ENCODE measurements around the gene LGI1. TPM values are rescaled to one million over a fixed set of nuclear protein-coding genes. Genes with fewer than 3 reads are reported as not detected.
"Not testable (repeated sequence)": the region's sequence is repeated elsewhere in the genome, so short reads cannot be mapped to it uniquely, and the experiment has no call there.

LGI1 gene
- total RNA-seq, 1 experiment from 2014 or later = 0.12 TPM

GRCh38 chr10:93807371-93807770, 49.6 kb downstream of the LGI1 start:
- no peak for DNase-seq (ENCODE audit: low read depth)

DNA sequence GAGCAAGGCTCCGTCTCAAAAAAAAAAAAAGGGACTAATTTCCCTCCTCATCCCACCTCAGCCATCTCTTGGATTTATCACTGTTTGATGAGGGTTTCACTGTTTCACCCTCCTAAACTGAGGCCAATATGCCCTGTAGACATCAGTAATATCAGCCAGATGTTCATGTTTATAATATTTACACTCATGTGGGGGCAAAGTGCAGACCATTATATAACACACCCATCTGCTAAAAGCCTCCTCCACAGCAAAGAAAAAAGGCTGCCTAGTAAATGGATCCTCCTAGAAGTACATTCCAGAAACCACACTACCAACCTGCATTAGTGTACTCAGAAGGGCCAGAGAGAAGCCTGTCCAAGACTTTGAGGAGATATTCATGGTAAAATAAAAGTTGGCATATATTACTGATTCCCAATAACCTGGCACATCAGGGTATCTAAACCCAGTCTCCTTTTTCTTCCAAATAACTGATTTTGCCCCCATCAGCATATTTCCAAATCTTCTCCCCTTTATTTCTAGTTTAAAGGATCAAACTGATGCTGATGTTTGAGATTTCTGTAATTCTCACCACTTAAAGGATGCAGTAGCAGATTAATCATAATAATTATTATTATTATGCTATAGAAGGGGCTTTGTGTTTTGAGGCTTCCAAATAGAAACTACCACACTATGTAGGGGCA, 55.1 kb downstream of the LGI1 start:
- no peak for DNase-seq (ENCODE audit: low read depth)

GRCh38 chr10:93813507-93814465, 56.0 kb downstream of the LGI1 start:
- peak; percentile 59 for DNase-seq (ENCODE audit: low read depth)

DNA sequence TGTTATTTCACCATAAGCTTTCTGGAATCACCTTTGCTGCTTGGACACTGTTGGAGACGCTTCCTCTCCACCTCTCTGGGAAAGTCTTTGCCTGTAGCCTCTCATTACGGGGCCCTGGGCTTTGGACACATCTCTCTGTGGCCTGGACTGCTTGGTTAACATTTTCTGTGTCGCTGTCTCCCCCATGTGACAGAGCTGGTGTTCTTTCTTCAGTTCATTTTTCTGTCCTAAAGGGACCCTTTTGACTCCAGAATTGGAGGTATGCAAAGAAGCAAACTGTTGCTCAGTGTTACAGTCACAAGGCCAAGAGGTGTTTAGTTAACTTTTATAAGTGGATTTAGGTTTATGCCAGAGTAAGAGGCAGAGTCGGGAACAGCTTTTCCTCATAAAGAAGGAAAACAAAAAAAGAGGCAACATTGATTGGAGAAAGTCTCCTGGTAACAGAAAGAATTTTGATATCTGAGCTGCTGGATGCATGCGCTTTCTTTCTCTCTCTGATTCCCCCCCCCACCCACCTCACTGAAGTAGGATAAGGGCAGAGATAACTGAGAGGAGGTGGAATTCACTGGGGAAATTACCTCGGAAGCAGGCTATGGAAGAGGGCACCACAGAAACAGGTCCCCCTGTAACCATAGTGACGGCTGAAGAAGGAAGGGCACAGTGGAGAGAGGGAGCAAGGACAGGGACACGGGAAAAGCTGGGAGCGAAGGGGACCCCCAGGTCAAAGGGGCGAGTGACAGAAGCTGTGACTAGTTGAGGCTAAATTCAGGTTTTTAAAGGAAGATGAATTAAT, 57.8 kb downstream of the LGI1 start:
- DNase-seq (ENCODE audit: low read depth) = peak; percentile 46

GRCh38 chr10:93816123-93816747, 58.5 kb downstream of the LGI1 start:
- DNase-seq (ENCODE audit: low read depth) = peak; percentile 71

DNA sequence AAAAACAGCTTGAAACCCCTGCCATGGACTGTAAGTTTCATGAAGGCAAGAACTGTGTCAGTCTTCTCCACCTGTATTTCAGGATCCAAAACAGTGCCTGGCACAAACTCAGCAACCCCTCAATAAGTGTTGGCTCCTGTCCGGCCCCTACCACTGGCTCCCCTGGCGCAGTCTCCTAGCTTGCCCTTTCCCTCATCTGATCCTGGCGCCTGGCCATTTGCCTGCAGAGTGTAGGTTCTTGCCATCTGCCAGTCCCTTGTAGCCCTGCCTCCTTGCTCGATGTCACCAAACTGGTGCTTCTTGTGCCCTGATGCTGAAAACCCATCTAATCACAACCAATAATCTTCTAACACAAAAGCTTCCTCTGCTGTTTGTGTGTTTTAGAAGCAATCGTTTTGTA, 60.4 kb downstream of the LGI1 start:
- no peak for DNase-seq (ENCODE audit: low read depth)

- DNase-seq (ENCODE audit: low read depth) = no peak
These were observed 61.8 kb downstream of the LGI1 start for GRCh38 chr10:93819520-93819919.

DNA sequence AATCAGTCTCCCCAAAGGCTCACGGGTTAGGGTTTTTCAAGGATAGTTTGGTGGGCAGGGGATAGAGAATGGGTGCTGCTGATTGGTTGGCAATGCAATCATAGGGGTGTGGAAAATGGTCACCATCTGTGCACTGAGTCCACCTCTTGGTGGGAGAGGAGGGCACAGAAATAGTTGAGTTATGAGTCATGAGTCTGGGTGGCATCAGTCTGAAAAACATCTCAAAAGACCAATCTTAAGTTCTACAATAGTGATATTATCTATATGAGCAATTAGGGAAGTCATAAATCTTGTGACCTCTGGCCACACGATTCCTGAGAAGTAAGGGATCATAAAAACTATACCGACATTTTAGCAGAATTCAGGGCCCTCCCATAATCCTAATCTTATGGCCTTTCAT, 62.7 kb downstream of the LGI1 start:
- DNase-seq (ENCODE audit: low read depth) = peak; percentile 89

DNA sequence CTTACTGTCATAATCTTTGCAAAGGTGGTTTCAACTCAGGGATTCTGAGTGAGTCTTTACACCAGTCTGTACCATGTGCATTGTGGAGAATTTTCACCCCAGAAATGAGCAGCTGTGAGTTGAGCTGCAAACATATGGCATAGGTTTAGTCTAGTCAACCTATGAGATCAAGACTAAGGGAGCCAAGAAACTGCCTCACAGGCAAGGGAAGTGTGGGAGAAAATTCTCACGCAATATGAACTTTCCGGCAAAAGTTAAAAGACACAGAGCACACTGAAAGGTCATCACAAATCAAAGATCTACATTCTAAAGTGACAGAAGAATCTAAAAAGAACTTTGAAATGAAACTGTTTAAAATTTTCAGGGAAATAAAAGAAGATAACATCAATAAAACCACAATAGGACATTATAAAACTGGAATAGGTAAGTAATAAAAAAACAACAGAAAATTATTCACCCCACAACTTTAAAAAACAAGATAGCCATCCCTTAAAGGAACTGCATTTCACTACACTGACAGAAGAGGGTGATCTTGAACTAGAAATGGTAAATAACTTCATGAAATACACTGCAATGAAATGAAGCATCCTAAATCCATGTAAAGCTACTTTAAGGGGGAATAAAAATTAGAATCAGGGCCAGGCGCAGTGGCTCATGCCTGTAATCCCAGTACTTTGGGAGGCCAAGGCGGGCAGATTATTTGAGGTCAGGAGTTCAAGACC, 63.5 kb downstream of the LGI1 start:
- peak; percentile 75 for DNase-seq (ENCODE audit: low read depth)

DNA sequence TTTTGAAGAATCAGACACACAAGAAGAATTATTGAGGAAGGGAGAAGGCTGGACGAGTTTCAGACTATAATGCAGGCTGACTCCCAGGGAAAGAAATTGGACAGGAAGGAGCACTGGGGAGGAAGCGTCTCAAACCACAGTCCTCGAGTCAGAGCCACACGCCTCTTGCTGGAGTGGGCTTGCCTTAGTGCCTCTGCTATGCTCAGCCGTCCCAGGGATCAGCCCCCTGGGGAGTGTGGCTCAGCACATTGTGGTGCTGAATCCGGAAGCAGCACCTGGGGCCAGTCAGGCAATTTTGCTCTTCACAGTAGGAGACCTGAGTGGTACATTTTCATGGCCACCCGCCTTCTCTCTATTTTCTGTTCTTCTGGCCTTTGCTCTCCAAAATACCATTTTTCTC, 68.6 kb downstream of the LGI1 start:
- DNase-seq (ENCODE audit: low read depth) = peak; percentile 31

DNA sequence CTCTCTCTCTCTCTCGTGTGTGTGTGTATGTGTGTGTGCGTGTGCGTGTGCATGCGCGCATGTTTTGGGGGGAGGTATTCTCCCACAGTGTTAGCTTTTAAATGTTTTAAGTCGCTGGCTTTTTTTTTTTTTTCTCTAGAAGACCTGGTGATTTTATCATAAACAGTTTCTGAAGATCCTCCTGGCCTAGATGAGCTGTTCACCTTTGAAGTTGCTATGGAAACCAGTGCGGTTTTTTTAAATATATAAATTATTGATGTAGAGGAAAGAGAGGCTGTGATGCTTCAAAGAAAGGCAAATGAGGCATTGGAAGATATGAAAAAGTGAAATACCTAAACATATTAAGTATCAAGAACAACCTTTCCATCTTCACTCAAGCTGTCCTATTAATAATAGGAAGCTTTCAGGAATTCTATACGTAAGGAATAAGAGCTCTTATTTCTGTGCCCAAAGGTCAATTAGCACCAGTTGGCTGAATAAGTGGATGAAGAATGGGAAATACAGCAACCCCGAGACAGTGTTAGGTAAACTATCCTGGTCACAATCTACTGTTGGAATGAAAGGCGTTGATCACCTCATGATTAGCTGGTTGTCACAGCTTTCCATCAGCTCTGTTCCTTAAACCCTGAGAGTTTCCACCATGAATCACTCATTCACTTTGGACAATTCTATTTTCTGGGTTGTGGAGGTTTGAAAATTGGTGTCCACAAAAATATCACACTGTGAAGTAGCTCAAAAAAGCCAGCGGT, 69.5 kb downstream of the LGI1 start:
- no peak for DNase-seq (ENCODE audit: low read depth)

DNA sequence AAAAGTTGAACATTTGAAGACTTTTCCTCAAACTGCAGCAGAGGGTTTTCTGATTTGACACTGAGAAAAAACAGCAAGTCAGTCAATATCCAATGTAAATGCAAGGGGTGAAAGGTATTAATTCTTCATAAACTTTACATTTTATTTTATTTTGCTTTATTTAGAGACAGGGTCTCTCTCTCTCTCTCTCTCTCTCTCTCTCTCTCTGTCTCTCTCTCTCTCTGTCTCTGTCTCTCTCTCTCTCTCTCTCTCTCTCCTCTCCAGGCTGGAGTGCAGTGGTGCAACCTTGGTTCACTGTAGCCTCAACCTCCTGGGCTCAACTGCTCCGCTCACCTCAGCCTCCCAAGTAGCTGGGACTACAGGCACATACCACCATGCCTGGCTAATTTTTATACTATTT, 73.3 kb downstream of the LGI1 start:
- not testable (repeated sequence) for DNase-seq (ENCODE audit: low read depth)

GRCh38 chr10:93835770-93836169, 78.0 kb downstream of the LGI1 start:
- no peak for DNase-seq (ENCODE audit: low read depth)

GRCh38 chr10:93837822-93838221, 80.1 kb downstream of the LGI1 start:
- DNase-seq (ENCODE audit: low read depth) = no peak

GRCh38 chr10:93838278-93838677, 80.5 kb downstream of the LGI1 start:
- no peak for DNase-seq (ENCODE audit: low read depth)

DNA sequence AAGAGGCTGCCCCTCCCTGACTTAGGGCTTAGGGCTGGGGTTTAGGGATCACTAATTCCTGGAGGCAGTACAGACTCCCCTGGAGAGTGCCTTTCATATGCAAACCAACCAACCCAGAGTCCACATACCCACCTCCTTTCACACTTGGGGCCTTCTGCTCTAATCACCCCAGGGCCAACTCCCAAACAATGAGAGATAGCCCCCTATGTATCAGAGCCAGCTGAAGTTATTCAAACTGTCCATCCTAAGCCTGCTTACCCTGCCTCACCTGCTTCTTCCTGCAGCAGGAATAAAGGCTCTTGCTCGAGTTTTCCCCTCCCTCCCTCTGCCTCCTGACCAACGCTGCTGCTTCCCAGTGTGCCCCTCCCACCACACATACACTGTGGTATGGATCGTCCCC, 84.2 kb downstream of the LGI1 start:
- DNase-seq (ENCODE audit: low read depth) = no peak

GRCh38 chr10:93844979-93845626, 87.4 kb downstream of the LGI1 start:
- no peak for DNase-seq (ENCODE audit: low read depth)

Data from RPMI7951 (cell line).